Activated CD8-positive, alpha-beta memory T cell treated with anti-CD3 and anti-CD28 coated beads for 48 hours (primary cell): ENCODE results near the gene SLC17A7.

ENCODE experiments used
- DNase-seq, 3 experiments: peaks; one replicate each; pipeline ENCODE4 v3.0.0-alpha.2; 2020; ENCODE audit warnings: low read depth in 2 of 3, low spot score in 2 of 3

SLC17A7 gene

DNA sequence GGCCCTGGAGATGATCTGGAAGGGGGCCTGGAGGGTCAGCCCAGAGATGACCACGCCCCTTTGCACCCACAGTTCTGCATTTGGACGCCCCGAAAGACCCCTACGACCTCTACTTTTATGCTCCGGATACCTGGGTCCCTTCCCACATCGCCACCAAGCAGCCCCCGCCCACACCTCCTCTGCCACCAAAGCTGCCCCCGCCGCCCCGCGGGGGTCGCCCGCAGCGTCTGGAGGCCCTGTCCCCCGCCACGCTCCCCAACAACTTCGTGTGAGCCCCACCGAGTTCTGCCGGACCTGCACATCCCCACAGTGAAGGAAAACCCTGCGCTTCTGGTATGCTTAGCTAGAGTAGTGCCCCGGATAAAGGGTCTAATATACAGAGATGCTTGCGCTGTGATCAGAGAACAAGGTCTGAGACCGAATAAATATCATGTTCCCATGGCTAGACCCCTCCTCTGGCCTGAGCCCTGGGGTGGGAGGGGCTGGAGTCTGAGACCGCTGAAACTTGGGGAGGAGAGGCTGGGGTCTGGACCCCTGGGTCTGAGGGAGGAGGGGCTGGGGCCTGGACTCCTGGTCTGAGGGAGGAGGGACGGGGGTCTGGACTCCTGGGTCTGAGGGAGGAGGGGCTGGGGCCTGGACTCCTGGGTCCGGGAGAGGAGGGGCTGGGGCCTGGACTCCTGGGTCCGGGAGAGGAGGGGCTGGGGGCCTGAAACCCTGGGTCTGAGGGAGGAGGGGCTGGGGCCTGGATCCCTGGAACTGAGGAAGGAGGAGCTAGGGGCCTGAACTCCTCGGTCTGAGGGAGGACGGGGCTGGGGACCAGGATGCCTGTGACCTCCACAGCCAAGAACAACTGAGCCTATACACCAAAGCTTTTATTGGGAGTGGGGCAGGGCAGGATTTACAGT lies 12.5 kb downstream of the SLC17A7 start:
- DNase-seq = no peak

DNA sequence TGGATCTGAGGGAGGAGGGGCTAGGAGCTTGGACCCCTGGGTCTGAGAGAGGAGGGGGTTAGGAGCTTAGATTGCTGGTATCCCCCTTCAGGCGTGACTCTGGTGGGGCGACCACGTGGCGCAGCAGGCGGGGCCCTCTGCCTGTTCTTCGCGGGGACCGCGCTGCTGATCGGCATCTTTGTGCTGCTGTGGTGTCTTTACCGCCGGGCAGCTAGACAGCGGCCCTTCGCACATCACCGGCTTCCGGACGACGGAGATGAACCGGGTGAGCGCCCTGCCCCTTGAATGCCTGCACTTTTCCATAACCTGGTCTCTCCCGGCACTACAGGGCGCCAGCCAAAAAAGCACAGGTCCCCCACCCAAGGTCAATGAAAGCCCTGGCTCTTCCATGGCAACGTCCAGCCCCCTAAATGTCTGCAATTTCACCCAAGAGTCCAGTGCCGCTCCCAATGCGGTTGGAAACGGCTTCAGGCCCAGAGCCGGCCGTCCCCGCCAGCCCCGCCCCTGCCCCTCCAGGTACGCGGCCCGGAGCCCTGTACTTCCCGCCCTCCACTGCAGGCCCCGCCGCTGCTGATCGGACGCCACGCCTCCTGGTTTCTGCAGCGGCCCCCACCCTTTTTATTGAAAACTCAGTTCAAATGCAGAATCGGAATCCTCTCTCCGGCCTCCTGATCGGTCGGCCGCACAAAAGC lies 13.3 kb downstream of the SLC17A7 start:
- no peak for DNase-seq

DNA sequence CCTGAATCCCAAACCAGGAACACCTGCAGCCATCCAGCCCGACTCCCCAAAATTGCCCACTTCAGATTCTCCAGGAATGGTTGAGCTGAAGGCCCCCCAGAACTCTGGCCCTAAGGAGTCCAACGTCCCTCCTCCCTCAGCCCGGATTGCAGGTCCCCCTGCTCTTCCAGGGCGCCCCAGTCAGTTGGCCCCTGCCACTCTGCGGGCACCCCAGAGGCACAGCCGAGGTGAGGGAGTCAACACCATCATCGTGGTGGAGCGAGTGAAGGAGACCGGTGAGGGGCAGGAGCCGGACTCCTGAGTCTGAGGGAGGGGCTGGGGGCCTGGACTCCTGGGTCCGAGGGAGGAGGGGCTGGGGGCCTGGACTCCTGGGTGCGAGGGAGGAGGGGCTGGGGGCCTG lies 14.0 kb downstream of the SLC17A7 start:
- DNase-seq = no peak

DNA sequence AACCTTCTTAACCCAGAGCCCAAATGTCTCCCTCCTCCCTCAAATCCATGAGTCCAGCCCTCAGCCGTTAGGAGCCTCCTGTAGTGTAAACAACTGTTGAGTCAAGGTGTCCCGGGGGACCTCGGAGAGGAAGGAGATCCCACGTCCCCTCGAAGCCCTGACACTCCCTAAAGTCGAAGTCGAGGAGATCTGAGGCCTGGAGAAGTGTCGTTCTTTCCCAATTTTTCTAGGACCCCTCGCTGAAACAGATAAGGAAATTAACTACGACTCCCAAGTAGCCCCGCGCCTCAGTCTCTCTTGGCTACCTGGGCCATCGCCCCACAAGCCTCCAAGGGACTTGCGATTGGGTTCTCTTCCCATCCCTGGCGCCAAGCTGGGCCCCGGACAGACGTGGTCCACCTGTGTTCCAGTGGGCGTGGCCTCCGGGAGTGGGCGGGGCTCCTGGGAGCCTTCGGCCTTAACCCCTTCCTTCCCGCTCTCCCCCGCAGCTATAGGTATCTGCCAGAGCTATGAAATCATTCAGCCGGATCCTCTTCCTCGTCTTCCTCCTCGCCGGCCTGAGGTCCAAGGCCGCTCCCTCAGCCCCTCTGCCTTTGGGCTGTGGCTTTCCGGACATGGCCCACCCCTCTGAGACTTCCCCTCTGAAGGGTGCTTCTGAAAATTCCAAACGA lies 15.3 kb downstream of the SLC17A7 start:
- no peak for DNase-seq

DNA sequence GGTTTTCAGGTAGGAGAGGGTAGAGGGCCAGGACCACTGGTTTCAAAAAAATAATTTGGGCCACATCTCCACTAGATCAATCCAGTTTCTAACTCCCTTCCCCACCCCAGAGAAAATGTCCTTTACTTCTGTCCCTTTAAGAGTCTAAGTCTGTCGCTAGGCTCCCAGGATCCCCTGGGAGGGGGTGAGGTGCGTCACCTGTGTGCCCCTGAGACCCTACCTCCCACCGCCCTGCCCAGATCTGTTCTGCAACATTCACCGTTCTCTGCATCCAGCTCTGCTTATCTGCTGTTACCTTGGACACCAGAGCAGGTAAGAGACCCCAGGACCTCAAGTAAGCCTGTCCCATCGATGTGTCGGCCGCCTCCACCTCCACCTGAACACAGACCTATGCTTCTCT lies 16.1 kb downstream of the SLC17A7 start, which contains the start of gene GFY:
TSS of gene GFY (plus strand) at position 211 of the 400 bp plus-strand sequence. CDS start 1,043 bp downstream, outside the sequence.
- DNase-seq = no peak

DNA sequence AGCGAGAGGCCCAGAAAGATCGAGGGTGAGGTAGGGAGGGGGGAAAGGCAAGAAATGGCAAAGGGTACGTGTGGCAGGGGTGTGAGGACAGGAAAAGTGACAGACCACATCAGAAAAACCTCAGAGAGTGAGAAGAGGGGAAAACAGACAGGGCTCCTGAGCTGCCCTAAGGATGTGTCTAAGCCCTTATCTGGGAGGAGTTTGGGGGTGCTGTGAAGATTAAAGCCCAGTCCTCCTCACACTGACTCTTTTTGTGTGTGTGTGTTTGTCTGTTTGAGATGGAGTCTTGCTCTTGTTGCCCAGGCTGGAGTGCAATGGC lies 17.4 kb downstream of the SLC17A7 start:
- DNase-seq = no peak

DNA sequence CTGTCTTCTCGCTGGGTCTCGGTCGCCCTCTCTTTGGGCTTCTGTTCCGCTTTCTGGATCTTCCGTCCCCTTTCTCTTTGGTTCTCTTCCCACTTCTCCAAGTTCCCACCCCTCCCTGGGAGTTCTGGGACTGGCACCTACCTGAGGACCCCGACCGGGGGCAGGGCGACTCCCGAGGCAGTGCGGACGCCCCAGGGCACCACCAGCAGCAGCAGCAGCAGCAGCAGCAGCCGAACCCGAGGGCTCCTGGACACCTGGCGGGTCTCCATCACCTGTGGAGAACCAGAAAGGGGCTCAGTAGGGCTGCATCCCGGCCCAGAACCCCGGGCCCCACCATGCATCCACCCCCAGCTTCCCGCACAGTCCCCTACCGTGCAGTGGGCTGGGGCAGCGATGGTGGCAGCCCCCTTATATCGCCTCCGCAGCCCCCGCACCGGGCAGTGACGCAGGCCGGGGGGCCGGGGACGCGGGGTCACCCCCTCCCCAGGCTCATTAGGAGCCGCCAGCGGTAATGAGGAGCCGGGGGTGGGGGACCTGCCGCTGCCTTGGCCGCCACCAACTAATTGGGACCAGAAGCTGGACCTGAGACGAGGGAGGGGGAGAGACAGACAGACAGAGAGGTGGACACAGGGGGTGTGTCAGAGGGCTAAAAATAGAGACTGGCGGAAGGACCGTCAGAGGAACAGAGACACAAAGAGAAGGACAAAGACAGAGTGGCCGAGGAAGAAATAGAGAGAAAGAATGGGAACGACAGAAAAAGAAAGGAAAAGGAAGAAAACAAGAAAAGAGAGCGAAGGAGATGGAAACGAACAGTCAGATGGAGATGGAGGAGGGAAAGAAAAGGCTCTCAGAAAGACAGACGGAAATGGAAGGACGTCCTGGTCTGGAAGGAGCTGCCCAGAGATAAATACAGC lies 18.0 kb downstream of the SLC17A7 start, which contains the start of gene PTH2:
TSS of gene PTH2 (minus strand) at position 371 of the 914 bp plus-strand sequence. CDS start at position 269, 102 bp downstream.
- no peak for DNase-seq

DNA sequence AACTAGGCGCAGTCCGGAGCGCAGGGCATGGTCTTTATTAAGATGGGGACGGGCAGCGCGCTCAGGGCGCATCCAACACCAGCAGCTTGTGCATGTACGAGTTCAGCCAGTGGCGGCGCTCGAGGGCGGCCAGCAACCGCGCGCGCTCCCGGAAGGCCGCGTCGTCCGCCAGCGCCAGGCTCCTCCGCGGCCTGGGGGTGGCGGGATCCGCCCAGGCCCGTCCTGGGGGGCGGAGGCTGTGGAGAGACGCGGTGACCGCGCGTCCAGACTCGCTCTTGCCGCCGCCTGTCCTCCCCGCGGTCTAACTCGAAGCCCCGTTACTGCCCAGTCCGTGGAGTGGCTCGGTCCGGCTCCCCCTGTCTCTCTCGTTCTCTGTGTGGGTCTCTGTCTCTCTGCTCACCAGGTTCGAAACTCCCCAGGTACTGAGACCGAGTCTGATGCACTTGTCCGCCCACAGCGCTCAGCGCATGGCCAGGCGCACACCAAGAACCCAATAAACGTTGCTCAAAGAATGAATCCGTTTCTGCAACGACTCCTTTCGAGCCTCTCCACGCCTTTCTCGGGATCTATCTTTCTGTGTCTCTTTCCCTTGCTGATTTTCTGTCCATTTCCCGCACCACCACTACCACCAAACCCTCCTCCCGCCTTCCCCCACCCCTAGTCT lies 18.8 kb downstream of the SLC17A7 start:
- DNase-seq = no peak

DNA sequence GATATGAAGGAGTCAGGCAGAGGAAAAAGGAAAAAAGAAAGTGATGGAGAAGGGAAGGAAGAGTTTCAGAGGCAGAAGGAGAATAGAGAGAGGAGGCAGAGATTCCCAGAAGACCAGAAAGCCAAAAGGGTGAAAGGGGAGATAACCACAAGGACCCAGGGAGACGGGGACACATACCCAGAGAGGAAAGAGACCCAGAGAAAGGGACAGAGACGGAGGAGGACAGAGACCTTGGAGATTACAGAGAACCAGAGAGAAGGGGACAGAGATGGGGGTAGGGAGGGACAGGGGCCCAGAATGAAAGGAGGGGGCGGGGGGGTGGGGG lies 19.5 kb downstream of the SLC17A7 start:
- DNase-seq = no peak

DNA sequence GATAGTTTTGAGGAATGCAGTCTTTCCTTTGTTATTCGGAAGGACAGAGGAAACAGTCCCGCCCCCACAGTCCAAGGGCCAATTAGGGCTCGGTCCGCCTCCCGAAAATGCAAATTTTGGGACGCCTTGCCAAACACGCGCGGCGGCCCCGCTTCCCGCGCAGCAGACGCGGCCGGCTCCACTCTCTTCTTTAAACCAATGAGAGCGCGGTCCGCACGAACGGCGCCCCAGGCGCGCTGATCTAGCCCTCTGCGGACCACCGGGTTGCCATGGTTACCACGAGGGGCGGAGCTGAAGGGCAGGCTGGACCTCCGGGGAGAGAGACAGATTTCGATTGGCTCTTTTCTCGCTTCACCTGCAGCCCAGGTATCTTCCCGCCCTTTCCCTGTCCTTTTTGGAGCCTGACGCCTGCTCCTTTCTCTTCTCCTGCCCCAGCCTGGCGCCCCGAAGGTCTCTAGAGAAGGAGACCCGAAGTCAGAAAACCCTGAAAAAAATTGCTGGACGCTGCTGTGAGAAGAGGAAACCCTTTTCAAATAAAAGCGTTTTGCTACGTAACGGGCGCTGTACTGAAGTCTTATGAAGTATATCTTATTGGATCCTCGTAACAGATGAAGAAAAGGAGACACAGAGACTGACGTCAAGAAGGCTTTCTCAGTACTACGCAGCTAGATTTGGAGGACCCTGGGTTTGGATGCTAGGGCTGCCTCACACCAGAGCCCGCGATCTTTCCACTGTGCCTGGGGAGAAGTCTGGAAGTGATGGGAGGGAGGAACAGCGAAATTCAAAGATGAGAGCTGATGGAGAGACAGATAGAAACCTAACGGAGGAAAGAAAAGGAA lies 20.1 kb downstream of the SLC17A7 start:
- DNase-seq = peak in 1 of 3 experiments; percentile 36

DNA sequence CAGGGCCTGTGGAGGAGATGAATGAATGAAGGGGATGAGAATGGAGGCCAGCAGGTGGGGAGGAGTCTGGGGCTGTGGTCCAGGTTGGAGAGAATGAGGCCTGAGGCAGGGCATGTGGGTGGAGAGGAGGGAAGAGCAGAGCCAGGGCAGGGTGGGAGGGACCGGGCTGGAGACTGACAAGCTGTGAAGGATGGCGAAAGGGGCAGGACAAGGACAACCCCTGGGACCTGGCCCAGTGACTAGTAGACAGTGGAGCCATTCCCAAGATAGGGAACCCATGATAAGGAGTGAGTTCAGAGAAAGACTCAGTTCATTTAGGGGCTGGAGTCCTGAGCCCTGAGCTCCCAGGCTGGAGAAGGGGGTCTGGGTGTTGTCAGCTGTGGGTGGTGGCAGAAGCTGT lies 21.1 kb downstream of the SLC17A7 start:
- DNase-seq = no peak

DNA sequence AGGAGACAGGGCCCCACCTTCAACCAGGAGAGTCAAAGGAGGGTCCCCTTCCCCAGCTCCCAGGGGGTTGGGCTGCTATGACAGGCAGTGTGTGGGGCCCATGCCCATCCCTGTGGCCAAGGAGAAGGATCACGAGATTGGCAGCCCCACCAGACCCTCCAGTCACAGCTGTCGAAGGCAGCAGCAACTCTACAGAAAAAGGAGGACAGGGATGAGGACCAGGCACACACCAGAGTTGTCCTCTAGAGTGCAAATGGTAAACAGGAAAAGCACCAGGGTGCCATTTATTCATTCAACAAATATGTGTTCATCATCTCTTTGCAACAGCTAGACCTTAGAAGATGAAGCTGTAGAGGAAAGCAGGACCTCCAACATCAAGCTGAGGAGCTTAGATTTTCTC lies 22.2 kb downstream of the SLC17A7 start:
- DNase-seq = no peak

DNA sequence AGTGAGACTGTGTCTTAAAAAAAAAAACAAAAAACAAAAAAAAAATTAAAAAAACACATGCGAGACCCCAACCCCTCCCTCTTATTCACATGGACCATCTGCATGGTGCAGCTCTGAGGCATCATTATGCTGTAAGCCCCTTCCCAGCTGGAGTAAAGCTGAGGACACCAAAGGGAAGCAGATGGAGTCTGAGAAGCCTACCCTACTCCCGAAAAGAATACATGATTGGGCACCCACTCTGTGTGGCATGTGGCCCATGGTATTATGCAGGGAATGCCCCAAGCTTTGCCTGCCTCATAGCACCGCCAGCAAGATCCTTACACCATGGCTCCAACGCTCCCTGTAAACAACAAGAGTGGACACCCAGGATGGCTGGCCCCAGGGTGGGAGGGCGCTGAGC lies 22.8 kb downstream of the SLC17A7 start:
- no peak for DNase-seq

DNA sequence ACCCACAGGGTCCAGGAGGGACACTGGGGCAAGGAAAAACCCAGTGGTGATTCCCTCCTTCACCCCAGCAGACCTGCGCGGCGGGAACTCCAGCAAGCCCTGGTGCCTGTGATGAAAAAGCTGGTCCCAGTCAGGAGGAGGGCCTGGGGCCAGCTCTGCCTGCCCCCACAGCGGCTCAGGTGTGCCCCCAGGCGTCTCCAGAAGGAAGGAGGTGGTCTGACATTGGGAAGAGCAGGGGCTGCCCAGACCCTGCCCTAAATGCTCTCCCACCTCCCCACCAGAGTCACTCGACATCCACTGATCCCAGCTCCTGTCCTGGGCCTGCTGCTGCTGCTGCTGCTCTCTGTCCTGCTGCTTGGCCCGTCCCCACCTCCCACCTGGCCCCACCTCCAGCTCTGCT lies 24.2 kb downstream of the SLC17A7 start:
- DNase-seq = no peak

DNA sequence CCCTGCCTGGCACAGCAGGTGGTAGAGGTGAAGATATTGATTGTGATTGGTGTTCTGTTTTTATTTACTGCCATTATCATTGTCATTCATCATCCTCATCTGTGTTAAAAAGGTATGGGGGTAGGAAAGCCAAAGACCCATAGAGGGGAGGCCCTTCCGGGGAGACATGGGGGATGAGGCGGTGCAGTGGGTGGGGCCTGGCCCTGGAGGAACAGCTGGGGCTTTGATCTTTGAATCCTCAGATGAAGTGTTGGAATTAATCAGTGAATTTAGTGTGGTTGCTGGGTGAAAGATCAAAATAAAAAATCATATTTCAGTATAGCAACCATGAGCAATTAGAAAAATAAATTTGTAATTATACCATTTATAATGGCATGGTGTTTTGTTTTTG lies 25.5 kb downstream of the SLC17A7 start:
- no peak for DNase-seq

DNA sequence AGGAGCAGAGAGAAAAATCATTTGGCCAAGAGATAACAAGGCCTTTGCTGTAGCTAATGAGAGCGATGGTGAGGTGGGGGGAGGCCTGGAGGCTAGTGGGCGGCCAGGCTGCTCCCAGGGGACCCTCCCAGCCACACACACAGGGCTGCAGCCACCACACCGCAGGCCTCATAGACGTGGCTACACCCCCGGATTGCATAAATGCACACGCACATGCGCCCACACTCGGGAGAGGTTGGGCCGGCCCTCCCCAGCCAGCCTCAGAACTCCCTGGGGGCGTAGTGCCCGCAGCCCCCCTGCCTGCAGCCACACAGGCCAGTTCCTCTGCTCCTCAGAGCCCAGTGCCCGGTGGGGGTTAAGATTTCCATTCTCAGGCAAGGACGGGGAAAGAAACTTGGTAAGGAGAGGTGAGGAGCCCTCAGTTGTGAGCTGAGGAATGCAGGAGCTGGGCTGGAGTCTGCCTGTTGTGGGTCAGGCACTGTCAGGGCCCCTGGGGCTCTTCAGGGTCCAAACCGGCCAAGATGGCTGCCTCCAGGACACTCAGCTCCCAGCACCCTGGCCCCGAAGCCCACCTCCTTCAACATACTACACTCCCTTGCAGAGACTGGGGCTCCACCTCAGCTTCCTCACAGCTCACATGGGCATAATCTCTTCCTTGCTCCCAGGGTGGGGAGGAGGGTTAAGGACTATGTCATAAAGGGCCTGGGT lies 26.1 kb downstream of the SLC17A7 start:
- no peak for DNase-seq

DNA sequence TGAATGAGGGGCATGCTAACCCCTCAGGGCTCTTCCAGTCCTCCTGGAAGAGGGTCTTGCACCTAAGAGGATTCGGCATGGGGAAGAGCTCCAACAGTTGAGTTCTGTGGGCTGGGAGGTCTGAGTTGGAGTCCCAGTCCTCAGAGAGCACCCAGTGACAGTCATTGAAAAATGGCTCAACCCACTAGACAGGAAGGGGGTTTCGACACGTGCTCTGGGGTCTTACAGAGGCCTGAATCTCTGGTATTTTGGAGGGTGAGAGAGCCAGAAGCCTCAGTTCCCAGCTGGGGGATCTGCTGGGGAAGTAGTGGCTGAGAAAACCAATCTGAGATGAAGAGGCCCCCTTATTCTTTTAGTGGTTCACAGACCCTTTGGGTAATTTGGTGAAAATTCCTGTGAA lies 27.1 kb downstream of the SLC17A7 start:
- DNase-seq = no peak

DNA sequence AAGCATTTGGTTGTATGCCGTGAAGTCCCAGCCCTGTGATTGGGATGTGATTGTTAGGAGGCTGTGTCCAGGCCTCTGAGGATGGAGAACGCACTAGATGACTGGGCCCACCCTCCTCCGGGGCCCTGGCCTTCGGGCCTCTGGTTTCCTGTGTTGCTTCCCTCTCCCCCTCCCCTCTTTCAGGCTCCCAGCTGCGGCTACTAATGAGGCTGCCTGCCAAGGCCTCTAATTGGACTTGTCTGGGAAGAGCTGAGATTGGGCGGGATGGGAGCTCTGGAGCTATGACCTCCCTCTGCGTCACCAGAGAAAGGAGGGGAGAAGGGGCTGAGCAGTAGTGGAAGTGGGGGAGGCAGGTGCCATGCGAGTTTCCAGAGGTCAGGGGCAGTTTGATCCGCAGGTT lies 28.0 kb downstream of the SLC17A7 start:
- DNase-seq = no peak
